ENCODE results near the gene PPM1L.

The PPM1L gene

GRCh38 chr3:160753953-160754352 lies 2.1 kb upstream of the PPM1L start:
- no peaks in the 10 kb centered on the region for H3K36me3 ChIP-seq (ENCODE audit: insufficient read depth, low read length)
- H3K9ac ChIP-seq (ENCODE audit: low read depth, low read length) = peak overlapping the region; percentile 66; the same call in 1 of the 2 replicates
- 0 out of 2 replicates have a peak, but pooled peaks cover 4% of the 10 kb centered on the region for H3K4me1 ChIP-seq (ENCODE audit: insufficient read depth, low read length)
- no peaks in the 10 kb centered on the region for H3K9me3 ChIP-seq (ENCODE audit: control insufficient read depth, insufficient read depth, low read length)

GRCh38 chr3:160754371-160754854 lies 1.6 kb upstream of the PPM1L start:
- Histone ChIP-seq H3K4me1 (ENCODE audit: insufficient read depth, low read length) (0 out of 2 replicates have a peak, but pooled peaks cover 4% of the 10 kb centered on the region), H3K9me3 (ENCODE audit: control insufficient read depth, insufficient read depth, low read length) (no peaks in the 10 kb centered on the region), H3K9ac (ENCODE audit: low read depth, low read length) (peak overlapping the region; percentile 66), H3K36me3 (ENCODE audit: insufficient read depth, low read length) (no peaks in the 10 kb centered on the region)

GRCh38 chr3:160754855-160755747 lies 930 bp upstream of the PPM1L start:
- Histone ChIP-seq H3K36me3 (ENCODE audit: insufficient read depth, low read length) (no peaks in the 10 kb centered on the region), H3K9me3 (ENCODE audit: control insufficient read depth, insufficient read depth, low read length) (no peaks in the 10 kb centered on the region), H3K4me1 (ENCODE audit: insufficient read depth, low read length) (0 out of 2 replicates have a peak, but pooled peaks cover 4% of the 10 kb centered on the region), H3K9ac (ENCODE audit: low read depth, low read length) (peak overlapping the region; percentile 66)

- Histone ChIP-seq H3K9me3 (ENCODE audit: control insufficient read depth, insufficient read depth, low read length) (no peaks in the 10 kb centered on the region), H3K36me3 (ENCODE audit: insufficient read depth, low read length) (no peaks in the 10 kb centered on the region), H3K4me1 (ENCODE audit: insufficient read depth, low read length) (0 out of 2 replicates have a peak, but pooled peaks cover 4% of the 10 kb centered on the region), H3K9ac (ENCODE audit: low read depth, low read length) (peak overlapping the region; percentile 66)
These were observed 1.4 kb downstream of the PPM1L start for GRCh38 chr3:160757233-160758106.

GRCh38 chr3:160758929-160759577 lies 3.0 kb downstream of the PPM1L start:
- Histone ChIP-seq H3K9ac (ENCODE audit: low read depth, low read length) (no peak overlapping the region), H3K9me3 (ENCODE audit: control insufficient read depth, insufficient read depth, low read length) (no peaks in the 10 kb centered on the region), H3K4me1 (ENCODE audit: insufficient read depth, low read length) (0 out of 2 replicates have a peak, but pooled peaks cover 4% of the 10 kb centered on the region), H3K36me3 (ENCODE audit: insufficient read depth, low read length) (no peaks in the 10 kb centered on the region)

GRCh38 chr3:160763073-160763472 lies 7.0 kb downstream of the PPM1L start:
- Histone ChIP-seq H3K36me3 (ENCODE audit: insufficient read depth, low read length) (no peaks in the 10 kb centered on the region), H3K4me1 (ENCODE audit: insufficient read depth, low read length) (no peaks in the 10 kb centered on the region), H3K9me3 (ENCODE audit: control insufficient read depth, insufficient read depth, low read length) (no peaks in the 10 kb centered on the region), H3K9ac (ENCODE audit: low read depth, low read length) (no peak overlapping the region)

GRCh38 chr3:160765211-160765610 lies 9.2 kb downstream of the PPM1L start:
- no peaks in the 10 kb centered on the region for H3K4me1 ChIP-seq (ENCODE audit: insufficient read depth, low read length)
- H3K9ac ChIP-seq (ENCODE audit: low read depth, low read length) = no peak overlapping the region
- H3K9me3 ChIP-seq (ENCODE audit: control insufficient read depth, insufficient read depth, low read length) = no peaks in the 10 kb centered on the region
- H3K36me3 ChIP-seq (ENCODE audit: insufficient read depth, low read length) = no peaks in the 10 kb centered on the region

- Histone ChIP-seq H3K4me1 (ENCODE audit: insufficient read depth, low read length) (no peaks in the 10 kb centered on the region), H3K9me3 (ENCODE audit: control insufficient read depth, insufficient read depth, low read length) (no peaks in the 10 kb centered on the region), H3K9ac (ENCODE audit: low read depth, low read length) (no peak overlapping the region), H3K36me3 (ENCODE audit: insufficient read depth, low read length) (no peaks in the 10 kb centered on the region)
These were observed 12.0 kb downstream of the PPM1L start for GRCh38 chr3:160768031-160768430.

GRCh38 chr3:160768918-160769317 lies 12.9 kb downstream of the PPM1L start:
- H3K9me3 ChIP-seq (ENCODE audit: control insufficient read depth, insufficient read depth, low read length) = no peaks in the 10 kb centered on the region
- H3K4me1 ChIP-seq (ENCODE audit: insufficient read depth, low read length) = no peaks in the 10 kb centered on the region
- no peak overlapping the region for H3K9ac ChIP-seq (ENCODE audit: low read depth, low read length)
- H3K36me3 ChIP-seq (ENCODE audit: insufficient read depth, low read length) = no peaks in the 10 kb centered on the region

GRCh38 chr3:160771811-160772459 lies 15.9 kb downstream of the PPM1L start:
- no peak overlapping the region for H3K9ac ChIP-seq (ENCODE audit: low read depth, low read length)
- no peaks in the 10 kb centered on the region for H3K9me3 ChIP-seq (ENCODE audit: control insufficient read depth, insufficient read depth, low read length)
- no peaks in the 10 kb centered on the region for H3K4me1 ChIP-seq (ENCODE audit: insufficient read depth, low read length)
- H3K36me3 ChIP-seq (ENCODE audit: insufficient read depth, low read length) = no peaks in the 10 kb centered on the region

GRCh38 chr3:160773722-160774121 lies 17.7 kb downstream of the PPM1L start:
- Histone ChIP-seq H3K9me3 (ENCODE audit: control insufficient read depth, insufficient read depth, low read length) (no peaks in the 10 kb centered on the region), H3K36me3 (ENCODE audit: insufficient read depth, low read length) (no peaks in the 10 kb centered on the region), H3K9ac (ENCODE audit: low read depth, low read length) (no peak overlapping the region), H3K4me1 (ENCODE audit: insufficient read depth, low read length) (no peaks in the 10 kb centered on the region)

- H3K9me3 ChIP-seq (ENCODE audit: control insufficient read depth, insufficient read depth, low read length) = no peaks in the 10 kb centered on the region
- no peaks in the 10 kb centered on the region for H3K36me3 ChIP-seq (ENCODE audit: insufficient read depth, low read length)
- no peak overlapping the region for H3K9ac ChIP-seq (ENCODE audit: low read depth, low read length)
- no peaks in the 10 kb centered on the region for H3K4me1 ChIP-seq (ENCODE audit: insufficient read depth, low read length)
These were observed 18.1 kb downstream of the PPM1L start for GRCh38 chr3:160774172-160774571.

- no peak overlapping the region for H3K9ac ChIP-seq (ENCODE audit: low read depth, low read length)
- no peaks in the 10 kb centered on the region for H3K9me3 ChIP-seq (ENCODE audit: control insufficient read depth, insufficient read depth, low read length)
- peaks cover 3% of the 10 kb centered on the region; the same call in 1 of the 2 replicates for H3K4me1 ChIP-seq (ENCODE audit: insufficient read depth, low read length)
- no peaks in the 10 kb centered on the region for H3K36me3 ChIP-seq (ENCODE audit: insufficient read depth, low read length)
These were observed 22.4 kb downstream of the PPM1L start for GRCh38 chr3:160778480-160778879.

Data from ES-I3 (cell line).